NCI-H510A (cell line): ENCODE data around the gene SLC12A4.
A peak's percentile ranks its signal among the peaks of the same experiment; 100 is the strongest.
"Not testable (repeated sequence)": the region's sequence is repeated elsewhere in the genome, so short reads cannot be mapped to it uniquely, and the experiment has no call there.

Source experiments
- DNase-seq: peaks from one replicate; lab custom pipeline; 2025; lab: John Stamatoyannopoulos, UW

SLC12A4 gene

DNA sequence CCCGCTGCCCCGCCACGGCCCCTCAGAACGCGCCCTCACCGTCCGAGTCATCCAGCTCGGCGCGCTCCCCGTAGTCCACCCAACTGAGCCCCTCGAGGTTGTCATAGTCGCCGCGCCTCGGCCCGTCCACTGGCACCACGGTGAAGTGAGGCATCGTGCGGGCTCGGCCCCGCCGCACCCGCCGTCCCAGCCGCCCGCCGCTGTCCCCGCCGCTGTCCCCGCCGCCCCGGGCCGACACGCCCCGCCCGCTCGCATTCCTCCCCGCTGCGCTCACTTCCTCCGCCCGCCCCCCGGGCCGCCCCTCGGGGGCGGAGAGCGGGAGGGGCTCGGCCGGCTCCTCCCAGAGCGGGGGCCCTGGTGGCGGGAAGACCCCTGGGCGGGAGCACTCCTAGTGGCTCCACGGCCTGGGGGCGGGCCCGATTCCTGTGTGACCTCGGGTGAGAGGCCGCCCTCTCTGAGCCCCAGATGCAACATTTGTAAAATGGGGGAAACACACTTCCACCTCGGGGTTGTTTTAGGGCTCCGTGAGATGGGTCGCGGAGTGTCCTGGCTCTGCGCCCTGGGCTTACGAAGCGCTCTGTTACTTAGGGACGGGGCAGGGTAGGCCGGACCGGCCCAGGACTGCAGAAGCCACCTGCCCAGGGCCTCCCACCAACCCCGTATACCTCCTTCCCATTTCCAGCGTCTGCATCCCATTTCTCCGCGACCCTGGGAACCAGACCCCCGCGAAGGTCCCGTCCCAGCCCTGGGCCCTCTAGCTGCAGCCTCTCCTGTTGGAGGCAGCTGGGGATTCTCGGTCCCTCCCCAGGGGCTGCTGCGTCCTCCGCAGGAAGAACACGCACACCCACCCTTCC is at the start of gene SLC12A4:
Gene SLC12A4, minus strand, starts transcription at position 238 of the 854 bp plus-strand sequence. Its CDS starts 84 bp downstream, at position 154.
- DNase-seq = peak; percentile 20

DNA sequence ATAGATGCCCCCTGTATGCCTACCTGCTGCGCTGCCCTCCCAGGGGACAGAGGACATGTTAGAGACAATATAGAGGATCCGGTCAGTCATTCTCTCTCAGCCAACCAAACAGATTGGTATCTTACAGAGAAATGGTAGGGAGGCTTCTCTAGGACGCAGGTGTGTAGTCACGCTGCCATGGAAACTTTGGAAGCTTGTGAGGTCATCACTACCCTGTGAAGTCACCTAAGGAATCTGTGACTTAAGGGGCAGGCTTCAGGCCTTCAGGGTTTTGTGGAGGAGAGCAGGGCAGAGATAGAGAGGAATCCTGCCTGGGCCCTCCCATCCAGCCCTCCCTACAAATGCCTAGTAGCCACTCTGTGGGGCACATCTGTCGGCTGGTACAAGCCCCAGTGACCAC is 47.2 kb upstream of the SLC12A4 start, which contains the start of gene DPEP2NB:
Gene DPEP2NB, minus strand, starts transcription at position 231 of the 400 bp plus-strand sequence. Its CDS starts 141 bp downstream, at position 90.
- no peak for DNase-seq

DNA sequence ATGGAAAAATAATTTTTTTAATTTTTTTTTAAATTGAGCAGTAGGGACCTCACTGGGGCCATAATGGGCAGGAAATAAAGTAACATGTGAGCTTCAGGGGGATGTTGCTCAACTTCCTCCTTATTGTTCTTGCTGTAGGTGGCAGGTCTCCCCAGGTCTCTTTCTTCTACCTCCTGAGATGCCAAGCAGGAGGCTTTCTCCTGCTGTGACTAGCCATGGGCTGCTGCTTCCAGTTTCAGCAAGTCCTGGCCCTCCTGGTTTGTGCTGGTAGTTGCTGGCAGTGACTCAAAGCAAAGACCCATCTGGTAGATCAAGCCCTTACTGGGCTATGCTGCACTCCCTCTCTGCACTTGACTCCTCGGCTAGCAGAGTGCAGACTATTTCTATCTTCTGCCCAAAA is 45.0 kb upstream of the SLC12A4 start:
- DNase-seq = no peak

DNA sequence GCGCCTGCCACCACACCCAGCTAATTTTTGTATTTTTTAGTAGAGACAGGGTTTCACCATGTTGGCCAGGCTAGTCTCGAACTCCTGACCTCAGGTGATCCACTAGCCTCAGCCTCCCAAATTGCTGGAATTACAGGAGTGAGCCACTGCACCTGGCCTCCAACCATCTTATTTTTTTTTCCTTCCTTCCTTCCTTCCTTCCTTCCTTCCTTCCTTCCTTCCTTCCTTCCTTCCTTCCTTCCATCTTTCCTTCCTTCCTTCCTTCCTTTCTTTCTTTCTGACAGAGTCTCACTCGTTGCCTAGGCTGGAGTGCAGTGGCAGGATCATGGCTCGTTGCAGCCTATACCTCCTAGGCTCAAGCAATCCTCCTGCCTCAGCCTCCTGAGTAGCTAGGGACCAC is 41.4 kb upstream of the SLC12A4 start:
- DNase-seq = not testable (repeated sequence)

DNA sequence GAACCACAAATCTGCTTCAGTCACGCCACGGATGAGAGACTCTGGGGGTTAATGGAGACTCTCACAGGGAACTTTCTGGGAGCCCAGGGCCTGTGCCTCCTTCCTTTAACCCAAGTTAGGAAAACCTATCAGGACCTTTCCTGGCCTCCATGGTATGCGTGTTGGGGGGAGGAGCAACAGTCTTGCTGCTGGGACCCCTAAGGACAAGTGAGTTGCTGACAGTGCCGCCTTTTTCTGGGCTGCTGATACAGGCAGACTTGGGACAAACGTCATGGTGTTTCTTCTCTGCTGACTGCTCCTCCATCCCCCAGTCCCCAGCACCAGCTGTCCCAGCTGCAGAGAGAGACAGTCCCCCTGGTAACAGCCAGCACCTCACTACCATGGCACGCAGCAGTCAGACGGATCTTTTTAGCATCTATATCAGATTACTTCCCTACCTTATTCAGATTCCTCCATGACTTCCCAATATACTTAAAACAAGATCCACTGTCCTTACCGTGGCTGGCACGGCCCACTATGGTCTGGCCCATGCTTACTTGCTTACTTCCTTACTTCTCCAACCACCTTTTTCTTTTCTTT is 40.8 kb upstream of the SLC12A4 start:
- no peak for DNase-seq

DNA sequence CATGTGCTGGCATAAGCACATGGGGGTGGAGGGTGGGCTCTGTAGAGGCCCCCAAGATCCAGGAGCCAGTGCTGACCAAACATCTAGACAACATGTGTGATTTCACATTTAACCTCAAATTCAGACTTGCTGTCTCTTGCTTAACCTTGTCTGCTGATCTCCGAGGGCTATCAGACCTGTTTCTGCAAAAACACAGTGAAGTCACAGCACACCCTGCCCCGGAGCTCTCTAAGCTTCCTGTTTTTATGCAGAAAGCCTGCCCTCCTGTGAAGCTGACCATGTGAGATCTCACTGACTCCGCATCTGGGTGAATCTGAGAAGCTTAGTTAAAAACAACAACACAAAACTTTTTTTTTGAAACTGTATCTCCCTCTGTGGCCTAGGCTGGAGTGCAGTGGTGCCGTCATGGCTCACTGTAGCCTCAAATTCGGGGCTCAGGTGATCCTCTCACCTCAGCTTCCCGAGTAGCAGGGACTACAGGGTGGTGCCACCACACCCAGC is 37.4 kb upstream of the SLC12A4 start:
- no peak for DNase-seq

DNA sequence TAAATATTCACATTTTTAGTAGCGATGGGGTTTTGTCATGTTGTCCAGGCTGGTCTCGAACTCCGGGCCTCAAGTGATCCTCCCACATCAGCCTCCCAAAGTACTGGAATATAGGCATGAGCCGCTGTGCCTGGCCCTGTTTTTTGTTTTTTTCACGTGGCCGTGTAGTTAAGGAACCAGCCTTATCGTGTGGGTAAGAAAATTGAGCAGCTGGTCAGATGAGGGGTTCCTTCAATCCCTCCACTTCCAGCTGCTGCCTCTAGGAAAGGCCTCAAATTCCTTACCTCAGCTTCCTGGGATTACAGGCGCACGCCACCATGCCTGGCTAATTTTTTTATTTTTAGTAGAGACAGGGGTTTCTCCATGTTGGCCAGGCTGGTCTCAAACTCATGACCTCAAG is 36.8 kb upstream of the SLC12A4 start:
- DNase-seq = no peak

DNA sequence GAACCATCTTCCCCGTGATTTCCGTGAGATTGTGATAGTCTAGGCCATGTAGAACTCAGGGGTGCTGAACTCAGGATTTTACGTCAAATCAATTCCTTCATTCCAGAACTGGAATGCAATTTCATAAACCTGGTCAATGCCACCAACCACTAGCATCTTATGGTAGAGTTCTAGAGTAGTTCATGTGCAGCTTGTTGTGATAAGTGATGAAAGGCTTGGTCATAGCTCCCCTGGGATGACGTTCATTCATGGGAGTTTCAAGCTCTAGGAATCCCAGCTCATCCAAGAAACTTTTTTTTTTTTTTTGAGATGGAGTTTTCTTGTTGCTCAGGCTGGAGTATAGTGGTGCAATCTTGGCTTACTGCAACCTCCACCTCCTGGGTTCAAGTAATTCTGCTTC is 34.6 kb upstream of the SLC12A4 start:
- no peak for DNase-seq

DNA sequence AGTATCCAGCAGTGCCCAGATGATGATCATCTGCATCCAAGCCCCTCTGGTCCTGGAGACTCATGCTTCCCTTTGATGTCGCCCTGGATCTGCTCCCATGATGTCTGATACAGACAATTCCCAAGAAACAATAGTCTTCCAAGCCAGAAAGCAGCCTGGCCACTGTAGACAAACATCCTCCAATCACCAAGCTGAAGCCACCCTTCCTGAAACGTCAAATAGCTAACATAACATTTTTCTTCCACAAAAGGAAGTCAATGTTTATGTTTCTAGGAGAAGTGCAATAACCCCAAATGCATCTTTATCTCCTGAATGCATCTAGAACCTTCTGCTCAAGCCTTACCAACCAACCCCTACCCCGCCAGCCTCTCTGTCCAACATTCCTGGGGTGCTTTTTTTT is 32.0 kb upstream of the SLC12A4 start:
- no peak for DNase-seq

DNA sequence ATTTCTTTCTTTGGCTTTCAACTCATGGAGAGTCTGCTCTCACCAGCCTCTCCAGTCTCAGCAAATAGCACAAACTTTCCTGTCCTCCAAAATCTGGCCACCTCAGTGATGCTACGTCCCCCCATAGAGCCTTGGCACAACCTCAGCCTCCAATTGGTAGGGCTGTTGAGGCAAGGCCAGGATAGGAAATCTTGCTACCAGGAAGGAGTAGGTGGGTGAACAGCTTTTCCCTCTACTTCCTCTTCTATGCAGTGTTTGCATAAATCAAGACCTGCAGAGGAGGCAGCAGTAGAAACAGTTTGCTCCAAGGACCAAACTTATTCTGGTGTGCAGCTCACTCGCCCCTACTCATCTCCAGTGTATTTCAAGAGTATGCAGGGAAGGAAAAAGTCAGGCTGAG is 31.5 kb upstream of the SLC12A4 start:
- DNase-seq = no peak

DNA sequence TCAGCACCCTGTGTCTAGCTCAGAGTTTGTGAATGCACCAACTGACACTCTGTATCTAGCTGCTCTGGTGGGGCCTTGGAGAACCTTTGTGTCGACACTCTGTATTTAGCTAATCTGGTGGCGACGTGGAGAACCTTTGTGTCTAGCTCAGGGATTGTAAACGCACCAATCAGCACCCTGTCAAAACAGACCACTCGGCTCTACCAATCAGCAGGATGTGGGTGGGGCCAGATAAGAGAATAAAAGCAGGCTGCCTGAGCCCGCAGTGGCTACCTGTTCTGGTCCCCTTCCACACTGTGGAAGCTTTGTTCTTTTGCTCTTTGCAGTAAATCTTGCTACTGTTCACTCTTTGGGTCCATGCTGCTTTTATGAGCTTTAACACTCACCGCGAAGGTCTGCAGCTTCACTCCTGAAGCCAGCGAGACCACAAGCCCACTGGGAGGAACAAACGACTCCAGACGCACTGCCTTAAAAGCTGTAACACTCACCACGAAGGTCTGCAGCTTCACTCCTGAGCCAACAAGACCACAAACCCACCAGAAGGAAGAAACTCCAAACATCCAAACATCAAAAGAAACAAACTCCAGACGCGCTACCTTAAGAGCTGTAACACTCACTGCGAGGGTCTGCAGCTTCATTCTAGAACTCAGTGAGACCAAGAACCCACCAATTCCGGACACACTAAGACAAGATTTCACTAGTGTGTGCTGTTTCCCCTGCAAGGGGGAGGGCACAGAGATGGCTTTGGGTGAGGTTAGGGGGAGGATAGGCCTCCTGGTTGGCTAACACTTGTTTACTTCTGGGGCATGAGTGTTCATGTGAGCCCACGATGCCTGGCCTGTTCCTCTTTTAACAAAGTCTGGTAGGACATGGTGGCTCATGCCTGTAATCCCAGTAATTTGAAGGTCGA is 30.6 kb upstream of the SLC12A4 start, which contains the start of gene DPEP2:
Gene DPEP2, minus strand, starts transcription at position 706 of the 910 bp plus-strand sequence. CDS start 6,272 bp downstream, outside the sequence.
- not testable (repeated sequence) for DNase-seq

DNA sequence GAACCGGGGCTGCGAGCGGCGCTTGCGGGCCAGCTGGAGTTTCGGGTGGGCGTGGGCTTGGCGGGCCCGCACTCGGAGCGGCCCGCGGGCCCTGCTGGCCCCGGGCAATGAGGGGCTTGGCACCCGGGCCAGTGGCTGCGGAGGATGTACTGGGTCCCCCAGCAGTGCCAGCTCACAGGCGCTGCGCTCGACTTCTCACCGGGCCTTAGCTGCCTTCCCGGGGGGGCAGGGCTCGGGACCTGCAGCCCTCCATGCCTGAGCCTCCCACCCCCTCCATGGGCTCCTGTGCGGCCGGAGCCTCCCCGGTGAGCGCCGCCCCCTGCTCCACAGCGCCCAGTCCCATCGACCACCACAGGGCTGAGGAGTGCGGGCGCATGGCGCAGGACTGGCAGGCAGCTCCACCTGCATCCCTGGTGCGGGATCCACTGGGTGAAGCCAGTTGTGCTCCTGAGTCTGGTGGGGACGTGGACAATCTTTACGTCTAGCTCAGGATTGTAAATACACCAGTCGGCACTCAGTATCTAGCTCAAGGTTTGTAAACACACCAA is 29.9 kb upstream of the SLC12A4 start:
- DNase-seq = not testable (repeated sequence)

DNA sequence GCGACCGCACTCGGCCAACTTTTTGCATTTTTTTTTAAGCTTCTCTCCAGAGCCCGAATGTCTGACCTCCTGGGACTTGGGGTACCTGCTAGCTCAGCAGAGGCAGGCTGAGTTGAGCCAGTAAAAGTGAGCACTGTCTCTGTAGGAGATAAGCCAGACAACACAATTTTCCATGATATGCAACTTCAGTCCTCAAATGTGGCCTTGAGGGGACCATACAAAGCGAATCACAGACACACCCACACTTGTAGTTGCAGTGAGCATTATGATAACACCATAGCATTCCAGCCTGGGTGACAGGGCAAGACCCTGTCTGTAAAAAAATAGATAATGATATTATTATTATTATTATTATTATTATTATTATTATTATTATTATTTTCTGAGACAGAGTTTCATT is 28.2 kb upstream of the SLC12A4 start:
- no peak for DNase-seq

DNA sequence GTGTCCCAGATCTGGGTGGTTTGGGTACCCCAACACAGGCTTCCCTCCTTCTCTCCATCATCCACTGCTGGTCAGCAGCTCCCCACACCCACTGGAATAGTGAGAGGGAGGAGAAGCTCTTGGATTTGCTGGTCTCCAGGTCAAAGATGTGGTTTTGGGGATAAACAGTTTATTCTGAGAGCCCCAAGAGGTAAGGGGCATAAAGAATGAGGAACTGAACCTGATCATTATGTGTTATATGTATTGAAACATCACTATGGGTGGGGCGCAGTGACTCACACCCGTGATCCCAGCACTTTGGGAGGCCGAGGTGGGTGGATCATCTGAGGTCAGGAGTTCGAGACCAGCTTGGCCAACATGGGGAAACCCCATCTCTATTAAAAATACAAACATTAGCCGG is 27.0 kb upstream of the SLC12A4 start:
- no peak for DNase-seq

DNA sequence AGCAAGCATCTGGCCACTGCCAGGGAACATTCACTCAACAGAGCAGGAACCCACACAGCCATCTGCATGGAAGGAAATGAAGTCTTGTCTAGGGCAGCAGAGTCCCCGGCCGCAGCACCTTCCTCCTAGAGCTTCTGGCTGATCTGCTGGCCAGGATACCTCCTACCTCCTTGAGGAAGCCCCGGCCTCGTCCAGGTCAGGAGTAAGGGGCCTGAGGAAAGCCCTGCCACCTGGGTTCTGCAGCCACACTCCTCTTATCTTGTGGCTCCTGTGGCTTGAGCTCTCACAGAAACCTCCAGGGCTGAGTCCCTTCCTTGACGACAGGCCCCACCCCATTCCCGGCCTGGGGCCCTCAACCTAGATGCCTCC is 25.6 kb upstream of the SLC12A4 start:
- DNase-seq = not testable (repeated sequence)

DNA sequence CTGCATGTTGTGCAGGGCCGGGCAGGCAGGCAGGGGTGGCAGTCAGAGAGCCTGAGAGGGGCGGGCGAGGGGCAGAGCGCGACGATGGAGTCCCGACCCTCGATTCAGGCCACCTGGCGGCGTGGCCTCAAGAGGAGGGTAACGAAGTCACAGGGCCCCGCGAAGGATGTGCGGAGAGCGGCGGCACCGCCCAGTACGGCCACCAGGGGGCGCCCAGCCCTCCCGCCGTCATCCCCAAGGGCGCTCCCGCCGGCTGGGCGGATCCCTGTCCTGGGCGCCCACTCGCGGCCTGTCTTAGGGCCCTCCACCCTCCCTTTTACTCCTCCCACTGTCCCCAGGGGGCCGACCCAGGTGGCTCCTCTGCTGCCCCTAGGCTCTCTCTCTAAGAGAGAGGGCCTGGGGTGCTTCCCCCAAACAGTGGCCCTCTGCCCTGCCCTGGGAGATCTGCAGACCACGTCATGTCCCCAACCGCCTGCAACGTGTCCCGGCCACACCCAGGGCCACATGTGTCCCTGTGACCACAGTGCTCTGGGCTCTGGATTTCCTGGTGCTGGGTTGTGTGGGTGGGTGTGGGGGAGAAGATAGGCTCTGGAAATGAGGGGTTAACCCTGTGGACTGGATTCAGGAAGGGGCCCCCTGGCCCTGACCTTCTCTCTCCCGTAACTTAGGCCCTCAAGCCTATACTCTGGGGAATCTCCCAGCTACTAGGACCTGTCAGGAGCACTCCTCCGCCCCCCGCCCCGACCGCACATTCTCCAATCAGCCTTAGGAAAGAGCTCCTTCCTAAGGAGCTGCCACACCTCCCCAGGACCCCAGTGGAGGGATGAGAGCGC is 25.0 kb upstream of the SLC12A4 start:
- DNase-seq = peak; percentile 10

DNA sequence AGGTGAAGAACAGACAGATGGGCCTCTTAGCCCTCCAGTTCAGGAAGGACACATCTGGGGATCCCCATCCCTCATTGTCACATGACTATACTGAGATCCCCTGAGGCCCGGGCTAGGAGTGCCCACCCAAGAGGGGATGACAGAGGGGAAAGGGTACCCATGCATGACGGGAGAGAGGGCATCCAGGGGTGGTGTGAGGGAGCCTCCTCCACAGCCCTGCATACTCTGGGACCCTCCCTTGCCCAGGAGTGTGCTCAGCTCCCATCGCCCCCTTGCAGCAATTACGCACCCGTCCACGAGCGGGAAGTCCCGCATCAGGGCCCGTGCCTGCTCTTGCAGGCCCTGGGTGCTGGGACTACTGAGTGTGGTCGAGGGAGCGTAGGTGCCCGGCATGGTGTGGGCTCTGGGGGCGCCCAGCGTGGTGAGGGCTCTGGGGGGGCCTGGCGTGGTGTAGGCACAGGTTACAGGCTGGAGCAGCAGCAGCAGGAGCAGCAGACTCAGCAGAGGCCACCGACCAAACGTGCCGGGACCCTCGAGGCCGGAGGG is 24.3 kb upstream of the SLC12A4 start:
- no peak for DNase-seq

DNA sequence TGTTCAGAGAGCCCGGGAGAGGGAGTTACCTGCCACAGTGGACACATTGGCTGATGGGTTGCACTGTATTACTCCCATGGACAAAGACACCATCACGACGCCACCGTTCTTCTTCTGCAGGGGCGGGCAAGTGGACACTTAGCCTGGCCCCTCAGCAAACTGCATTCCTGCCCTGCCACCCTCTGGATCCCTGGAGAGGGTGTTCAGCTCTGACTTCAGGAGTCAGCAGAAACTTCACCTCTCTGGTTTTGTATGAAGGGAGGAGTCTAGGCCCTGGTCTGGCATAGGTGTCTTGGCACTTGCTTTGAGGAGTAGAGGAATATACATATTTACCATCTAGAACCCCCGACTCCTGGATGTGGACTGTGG is 21.6 kb upstream of the SLC12A4 start:
- no peak for DNase-seq

DNA sequence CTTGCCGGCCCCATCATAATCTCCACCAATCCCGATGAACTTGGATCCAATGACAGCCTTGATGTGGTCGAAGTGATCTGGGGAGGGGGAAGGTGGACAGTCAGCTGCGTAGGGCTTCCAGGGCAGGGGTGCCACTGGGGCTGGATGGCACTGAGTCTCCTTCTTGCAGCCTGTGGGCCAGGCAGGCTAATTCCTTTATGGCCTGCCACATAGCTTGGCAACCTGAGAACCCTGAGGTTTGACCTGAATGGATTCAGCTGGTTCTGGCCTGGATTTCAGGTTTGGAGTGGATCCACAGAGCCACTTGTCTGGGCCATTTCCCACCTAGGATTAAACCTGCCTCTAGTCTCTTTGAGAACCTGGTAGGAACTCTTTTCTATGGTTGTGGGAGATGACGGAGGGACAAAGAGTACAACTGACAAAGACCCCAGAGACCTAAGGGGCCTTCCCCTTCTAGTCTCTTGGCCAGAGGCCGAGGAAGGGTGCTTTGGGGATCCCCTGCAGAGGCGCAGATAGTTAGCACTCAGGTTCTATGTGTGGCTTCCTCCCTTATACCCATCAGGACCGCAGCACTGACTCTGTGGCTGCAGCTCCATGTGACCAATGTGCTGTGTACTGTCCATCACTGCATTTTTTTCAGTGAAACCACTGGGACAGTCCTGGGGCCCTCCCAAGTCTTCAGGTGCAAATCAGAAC is 21.0 kb upstream of the SLC12A4 start:
- no peak for DNase-seq

DNA sequence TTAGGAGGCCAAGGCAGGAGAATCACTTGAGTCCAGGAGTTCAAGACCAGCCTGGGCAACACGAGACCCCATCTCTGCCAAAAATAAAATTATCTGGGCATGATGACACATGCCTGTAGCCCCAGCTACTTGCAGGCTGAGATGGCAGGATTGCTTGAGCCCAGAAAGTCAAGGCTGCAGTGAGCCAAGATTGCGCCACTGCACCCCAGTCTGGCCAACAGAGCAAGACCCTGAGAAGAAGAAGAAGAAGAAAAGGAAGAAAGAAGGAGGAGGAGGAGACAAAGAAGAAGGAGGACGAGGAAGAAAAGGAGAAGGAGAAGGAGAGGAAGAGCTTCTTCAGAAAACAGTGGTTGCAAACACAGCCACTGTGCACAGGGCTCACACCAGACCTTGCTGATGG is 20.2 kb upstream of the SLC12A4 start:
- DNase-seq = no peak
